Natural killer cell treated with Interleukin-12 subunit alpha and Interleukin-12 subunit beta and Interleukin-15 and Interleukin-18, amount 100 ng/mL, for 72 hours (primary cell): ENCODE measurements around the gene DGKZ. TPM values are rescaled to one million over a fixed set of nuclear protein-coding genes. Genes with fewer than 3 reads are reported as not detected.
"Not testable (repeated sequence)": the region's sequence is repeated elsewhere in the genome, so short reads cannot be mapped to it uniquely, and the experiment has no call there.

Experiments used
- ATAC-seq, 2 donors: fragments of 150-1000 bp; cut with Tn5 transposase in 1 of 2; sonication (Bioruptor Pico), chemical (Tn5 transposase) in 1 of 2; 2 replicates each; pipeline ENCODE4 v1.10.0; 2021
- DNase-seq: peaks from one replicate; pipeline ENCODE4 v3.0.0; 2022; ENCODE audit warnings: low spot score
- H3K27ac Mint-ChIP-seq, 2 donors: 1 replicate in 1 of 2; 2 replicates in 1 of 2; pipeline ENCODE4 v1.8.0; 2022; ENCODE audit warnings: mixed read lengths in 2 of 2, mild to moderate bottlenecking in 1 of 2, moderate library complexity in 1 of 2
- H3K27me3 Mint-ChIP-seq, 2 donors: 1 replicate in 1 of 2; 2 replicates in 1 of 2; pipeline ENCODE4 v1.8.0; 2022; ENCODE audit warnings: mixed read lengths in 2 of 2
- H3K36me3 Mint-ChIP-seq: one replicate; pipeline ENCODE4 v1.8.0; 2022; ENCODE audit warnings: mixed read lengths
- H3K4me1 Mint-ChIP-seq, 2 donors: 1 replicate in 1 of 2; 2 replicates in 1 of 2; pipeline ENCODE4 v1.8.0; 2022; ENCODE audit warnings: low read depth in 2 of 2, mixed read lengths in 2 of 2, mild to moderate bottlenecking in 1 of 2
- H3K4me3 Mint-ChIP-seq: one replicate; pipeline ENCODE4 v1.8.0; 2022; ENCODE audit warnings: mixed read lengths
- H3K9me3 Mint-ChIP-seq: 2 replicates; pipeline ENCODE4 v1.8.0; 2022; ENCODE audit warnings: mixed read lengths
- total RNA-seq, 2 donors: library from RNA; stranded (reverse); gene quantifications; one replicate each; pipeline ENCODE4 v1.2.3, GENCODE V29; 2022

The DGKZ gene
- total RNA-seq, 2 donors from 2014 or later, result 104 to 207 TPM

DNA sequence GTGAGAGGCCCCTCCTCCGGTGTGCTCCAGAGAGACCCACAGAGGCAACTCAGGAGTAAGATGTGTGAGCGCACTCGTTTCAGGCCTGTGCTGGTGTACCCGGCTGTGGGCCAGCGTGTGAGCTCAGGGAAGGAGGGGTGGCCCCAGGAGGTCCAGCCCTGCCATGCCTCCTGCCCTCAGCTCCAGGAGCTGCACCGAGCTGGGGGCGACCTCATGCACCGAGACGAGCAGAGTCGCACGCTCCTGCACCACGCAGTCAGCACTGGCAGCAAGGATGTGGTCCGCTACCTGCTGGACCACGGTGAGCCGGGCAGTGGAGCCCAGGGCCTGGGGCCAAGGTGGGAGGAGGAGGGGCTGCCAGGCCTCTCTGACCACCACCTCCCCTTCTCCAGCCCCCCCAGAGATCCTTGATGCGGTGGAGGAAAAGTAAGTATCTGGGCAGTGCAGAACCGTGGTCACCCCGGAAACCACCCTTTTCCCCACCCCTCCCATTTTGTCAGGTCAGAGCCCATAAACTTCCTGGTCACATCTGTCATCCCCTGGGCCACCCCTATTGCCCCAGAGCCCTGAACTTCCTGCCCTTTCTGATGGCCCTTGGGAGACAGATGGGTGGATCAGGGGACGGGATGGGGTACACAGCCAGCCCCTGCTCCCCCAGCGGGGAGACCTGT lies 31.7 kb downstream of the DGKZ start:
- H3K36me3 Mint-ChIP-seq, result no peaks in the 10 kb centered on the region
- H3K4me1 Mint-ChIP-seq, result peaks cover 8 to 11% of the 10 kb centered on the region in 2 donors
- peak overlapping the region in 1 of 2 donors; percentile 37 for H3K27ac Mint-ChIP-seq
- H3K9me3 Mint-ChIP-seq, result no peaks in the 10 kb centered on the region
- no peak overlapping the region for H3K4me3 Mint-ChIP-seq
- H3K27me3 Mint-ChIP-seq, result peaks cover 0 to 4% of the 10 kb centered on the region in 2 donors
- ATAC-seq, result peak in 1 of 2 donors; percentile 4
- DNase-seq, result no peak

DNA sequence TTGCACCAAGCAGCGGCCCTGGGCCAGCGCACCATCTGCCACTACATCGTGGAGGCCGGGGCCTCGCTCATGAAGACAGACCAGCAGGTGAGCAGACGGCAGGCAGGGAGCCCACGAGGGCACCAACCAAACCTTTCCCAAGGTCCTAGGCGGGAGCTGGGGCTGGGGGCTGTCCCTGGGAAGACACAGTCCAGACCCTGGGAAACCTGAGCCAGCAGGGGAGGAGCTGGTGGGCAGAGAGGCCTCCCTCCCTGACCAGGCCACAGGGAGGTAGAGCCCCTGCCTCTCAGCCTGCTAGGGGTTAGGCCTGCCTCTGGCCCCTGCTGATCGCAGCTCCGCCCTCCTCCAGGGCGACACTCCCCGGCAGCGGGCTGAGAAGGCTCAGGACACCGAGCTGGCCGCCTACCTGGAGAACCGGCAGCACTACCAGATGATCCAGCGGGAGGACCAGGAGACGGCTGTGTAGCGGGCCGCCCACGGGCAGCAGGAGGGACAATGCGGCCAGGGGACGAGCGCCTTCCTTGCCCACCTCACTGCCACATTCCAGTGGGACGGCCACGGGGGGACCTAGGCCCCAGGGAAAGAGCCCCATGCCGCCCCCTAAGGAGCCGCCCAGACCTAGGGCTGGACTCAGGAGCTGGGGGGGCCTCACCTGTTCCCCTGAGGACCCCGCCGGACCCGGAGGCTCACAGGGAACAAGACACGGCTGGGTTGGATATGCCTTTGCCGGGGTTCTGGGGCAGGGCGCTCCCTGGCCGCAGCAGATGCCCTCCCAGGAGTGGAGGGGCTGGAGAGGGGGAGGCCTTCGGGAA lies 32.4 kb downstream of the DGKZ start:
- not testable (repeated sequence) for ATAC-seq, H3K9me3 Mint-ChIP-seq, H3K4me3 Mint-ChIP-seq, H3K27me3 Mint-ChIP-seq, DNase-seq, H3K36me3 Mint-ChIP-seq
- H3K27ac Mint-ChIP-seq, result peak overlapping the region in 1 of 2 donors; percentile 37
- peaks cover 8 to 11% of the 10 kb centered on the region in 2 donors for H3K4me1 Mint-ChIP-seq

DNA sequence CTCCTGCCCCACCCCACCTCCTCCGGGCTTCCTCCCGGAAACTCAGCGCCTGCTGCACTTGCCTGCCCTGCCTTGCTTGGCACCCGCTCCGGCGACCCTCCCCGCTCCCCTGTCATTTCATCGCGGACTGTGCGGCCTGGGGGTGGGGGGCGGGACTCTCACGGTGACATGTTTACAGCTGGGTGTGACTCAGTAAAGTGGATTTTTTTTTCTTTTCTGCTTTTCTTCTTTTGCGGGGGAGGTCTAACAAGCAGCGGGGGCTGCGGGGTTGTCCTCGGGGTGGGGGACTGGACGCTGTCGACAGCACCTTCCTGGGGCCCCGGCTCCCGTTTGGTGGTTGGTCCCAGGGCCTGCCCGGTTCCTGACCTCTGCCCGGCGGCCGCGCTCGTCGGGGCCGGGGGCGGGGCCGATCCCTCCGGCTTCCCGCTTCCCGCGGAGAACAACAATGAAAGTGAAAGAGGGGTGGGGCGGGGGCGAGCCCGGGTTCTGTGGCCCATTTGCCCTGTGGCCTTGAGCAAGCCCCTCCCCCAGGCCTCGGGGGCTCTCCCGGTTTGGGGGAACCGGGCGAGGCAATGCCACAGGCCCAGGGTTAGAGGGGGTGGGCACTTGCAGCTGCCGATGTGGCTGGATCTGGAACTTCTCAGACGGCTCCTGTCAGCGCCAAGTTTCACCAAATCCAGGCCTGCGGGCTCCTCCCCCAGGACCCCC lies 33.2 kb downstream of the DGKZ start:
- Mint-ChIP-seq H3K4me1 (peaks cover 8 to 11% of the 10 kb centered on the region in 2 donors), H3K36me3 (no peaks in the 10 kb centered on the region), H3K27me3 (peaks cover 0 to 4% of the 10 kb centered on the region in 2 donors), H3K4me3 (peak overlapping the region; percentile 80), H3K27ac (no peak overlapping the region), H3K9me3 (no peaks in the 10 kb centered on the region)
- ATAC-seq (peak; percentile 60 to 78), DNase-seq (peak; percentile 76)

DNA sequence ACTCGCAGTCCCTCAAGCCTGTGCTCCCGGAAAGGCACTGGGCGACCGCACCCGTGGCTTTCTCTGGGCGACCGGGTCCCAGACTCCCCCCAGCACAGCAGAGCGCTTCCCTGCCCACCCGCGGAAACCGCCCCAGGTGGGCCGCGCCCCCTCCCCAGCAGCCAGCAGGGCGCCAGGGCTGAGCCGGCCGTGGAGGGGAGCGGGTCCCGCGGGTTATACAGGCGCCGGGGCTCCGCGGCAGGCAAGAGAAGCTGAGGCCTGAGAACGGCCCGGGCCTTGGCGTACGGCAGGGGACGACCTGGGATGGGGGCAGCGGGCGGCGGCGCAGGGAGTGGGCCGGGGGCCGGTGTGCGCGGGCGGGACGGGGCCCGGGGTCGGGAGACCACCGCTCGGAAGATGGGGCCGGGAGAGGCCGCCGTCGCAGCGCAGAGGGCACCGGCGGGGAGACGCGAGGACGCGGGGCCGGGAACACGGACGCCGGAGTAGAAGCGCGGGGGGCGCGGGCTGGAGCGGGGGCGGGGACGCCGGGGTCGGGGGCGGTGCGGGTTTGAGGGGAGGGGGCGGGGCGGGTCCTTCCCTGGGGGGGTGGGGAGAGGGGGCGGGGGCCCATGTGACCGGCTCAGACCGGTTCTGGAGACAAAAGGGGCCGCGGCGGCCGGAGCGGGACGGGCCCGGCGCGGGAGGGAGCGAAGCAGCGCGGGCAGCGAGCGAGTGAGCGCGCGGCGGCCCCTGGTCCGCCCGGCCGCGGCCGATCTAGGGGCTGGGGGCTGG lies 34.0 kb downstream of the DGKZ start, which contains the start of gene MDK:
MDK (plus strand) TSS at position 622 of the 771 bp plus-strand sequence. CDS start 389 bp downstream, outside the sequence.
- H3K9me3 Mint-ChIP-seq, result no peaks in the 10 kb centered on the region
- DNase-seq, result no peak
- H3K4me3 Mint-ChIP-seq, result peak within 1 kb of the TSS; percentile 80
- peaks cover 5 to 10% of the 10 kb centered on the region in 2 donors for H3K27me3 Mint-ChIP-seq
- peak in 1 of 2 donors; percentile 25 for ATAC-seq
- H3K4me1 Mint-ChIP-seq, result peaks cover 10 to 14% of the 10 kb centered on the region in 2 donors
- H3K27ac Mint-ChIP-seq, result no peak within 1 kb of the TSS
- no peaks in the 10 kb centered on the region for H3K36me3 Mint-ChIP-seq

DNA sequence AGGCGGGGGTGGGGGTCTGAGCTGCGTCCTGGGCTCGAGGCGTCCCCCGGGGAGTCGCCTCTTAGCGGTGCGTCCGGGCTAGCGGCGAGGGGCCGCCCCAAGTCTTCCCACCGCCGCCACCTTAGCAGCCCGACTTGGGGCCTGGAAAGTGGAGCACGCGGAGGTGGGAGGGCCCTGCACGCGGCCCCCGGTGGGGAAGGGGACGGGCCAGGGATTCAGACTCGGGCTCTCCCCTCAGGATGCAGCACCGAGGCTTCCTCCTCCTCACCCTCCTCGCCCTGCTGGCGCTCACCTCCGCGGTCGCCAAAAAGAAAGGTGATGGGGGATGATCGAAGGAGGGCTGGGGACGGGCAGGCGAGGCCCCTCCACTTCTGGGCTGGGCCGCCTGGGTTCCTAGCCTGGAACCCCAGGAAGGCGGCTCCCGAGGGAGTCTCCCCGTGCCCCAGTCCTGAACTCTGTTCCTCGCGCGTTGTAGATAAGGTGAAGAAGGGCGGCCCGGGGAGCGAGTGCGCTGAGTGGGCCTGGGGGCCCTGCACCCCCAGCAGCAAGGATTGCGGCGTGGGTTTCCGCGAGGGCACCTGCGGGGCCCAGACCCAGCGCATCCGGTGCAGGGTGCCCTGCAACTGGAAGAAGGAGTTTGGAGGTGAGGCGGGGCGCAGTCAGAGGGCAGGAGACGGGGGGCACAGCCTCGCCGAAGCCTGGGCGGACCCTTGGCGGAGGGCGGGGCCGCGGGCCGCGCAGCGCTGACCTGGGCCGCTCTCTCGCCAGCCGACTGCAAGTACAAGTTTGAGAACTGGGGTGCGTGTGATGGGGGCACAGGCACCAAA lies 34.8 kb downstream of the DGKZ start:
- peaks cover 14 to 18% of the 10 kb centered on the region in 2 donors for H3K4me1 Mint-ChIP-seq
- H3K27ac Mint-ChIP-seq, result no peak overlapping the region
- no peaks in the 10 kb centered on the region for H3K36me3 Mint-ChIP-seq
- peaks cover 13 to 18% of the 10 kb centered on the region in 2 donors for H3K27me3 Mint-ChIP-seq
- ATAC-seq (no peak), DNase-seq (peak; percentile 58)
- H3K4me3 Mint-ChIP-seq, result peak overlapping the region; percentile 30
- H3K9me3 Mint-ChIP-seq, result no peaks in the 10 kb centered on the region

DNA sequence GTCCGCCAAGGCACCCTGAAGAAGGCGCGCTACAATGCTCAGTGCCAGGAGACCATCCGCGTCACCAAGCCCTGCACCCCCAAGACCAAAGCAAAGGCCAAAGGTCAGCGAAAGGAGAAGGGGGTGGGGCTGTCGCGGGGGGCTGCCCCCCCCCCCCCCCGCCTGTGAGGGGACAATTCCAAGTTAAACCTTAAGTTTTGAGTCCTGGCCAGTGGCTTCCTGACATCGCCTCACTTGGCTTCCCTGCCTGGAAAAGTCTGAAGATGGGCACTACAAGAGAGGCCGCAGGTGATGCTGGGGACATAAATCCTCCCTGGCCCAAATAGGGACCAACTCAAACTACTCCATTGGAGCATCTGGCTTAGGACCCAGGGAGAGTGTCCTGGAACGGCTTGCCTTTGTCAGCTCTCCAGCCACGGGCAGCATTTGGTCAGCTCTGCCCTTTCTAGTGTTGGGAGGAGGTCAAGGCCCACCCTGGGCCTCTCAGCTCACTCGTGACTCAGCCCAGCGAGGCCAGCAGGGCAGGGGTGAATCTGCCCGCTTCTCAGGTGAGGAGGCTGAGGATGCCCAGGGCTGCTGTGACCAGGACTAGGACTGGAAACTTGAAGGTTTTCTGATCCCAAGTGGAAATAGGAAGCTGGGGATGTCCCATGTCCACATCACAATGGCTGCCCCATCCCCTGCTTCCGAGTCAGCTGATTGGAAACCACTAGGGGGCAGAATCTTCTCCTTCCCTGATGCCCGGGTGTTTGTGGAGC lies 35.6 kb downstream of the DGKZ start:
- Mint-ChIP-seq H3K4me1 (peaks cover 11 to 22% of the 10 kb centered on the region in 2 donors), H3K27me3 (peaks cover 18 to 21% of the 10 kb centered on the region in 2 donors), H3K9me3 (no peaks in the 10 kb centered on the region), H3K27ac (no peak overlapping the region), H3K4me3 (no peak overlapping the region), H3K36me3 (no peaks in the 10 kb centered on the region)
- no peak for DNase-seq
- ATAC-seq, result no peak

DNA sequence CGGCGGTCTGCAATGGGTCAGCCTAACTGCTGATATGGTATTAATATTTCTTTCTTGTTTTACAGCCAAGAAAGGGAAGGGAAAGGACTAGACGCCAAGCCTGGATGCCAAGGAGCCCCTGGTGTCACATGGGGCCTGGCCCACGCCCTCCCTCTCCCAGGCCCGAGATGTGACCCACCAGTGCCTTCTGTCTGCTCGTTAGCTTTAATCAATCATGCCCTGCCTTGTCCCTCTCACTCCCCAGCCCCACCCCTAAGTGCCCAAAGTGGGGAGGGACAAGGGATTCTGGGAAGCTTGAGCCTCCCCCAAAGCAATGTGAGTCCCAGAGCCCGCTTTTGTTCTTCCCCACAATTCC lies 36.1 kb downstream of the DGKZ start:
- no peak overlapping the region for H3K27ac Mint-ChIP-seq
- no peak for DNase-seq
- no peak for ATAC-seq
- peaks cover 24 to 27% of the 10 kb centered on the region in 2 donors for H3K27me3 Mint-ChIP-seq
- H3K4me3 Mint-ChIP-seq, result no peak overlapping the region
- peaks cover 11 to 28% of the 10 kb centered on the region in 2 donors for H3K4me1 Mint-ChIP-seq
- H3K9me3 Mint-ChIP-seq, result no peaks in the 10 kb centered on the region
- H3K36me3 Mint-ChIP-seq, result no peaks in the 10 kb centered on the region

DNA sequence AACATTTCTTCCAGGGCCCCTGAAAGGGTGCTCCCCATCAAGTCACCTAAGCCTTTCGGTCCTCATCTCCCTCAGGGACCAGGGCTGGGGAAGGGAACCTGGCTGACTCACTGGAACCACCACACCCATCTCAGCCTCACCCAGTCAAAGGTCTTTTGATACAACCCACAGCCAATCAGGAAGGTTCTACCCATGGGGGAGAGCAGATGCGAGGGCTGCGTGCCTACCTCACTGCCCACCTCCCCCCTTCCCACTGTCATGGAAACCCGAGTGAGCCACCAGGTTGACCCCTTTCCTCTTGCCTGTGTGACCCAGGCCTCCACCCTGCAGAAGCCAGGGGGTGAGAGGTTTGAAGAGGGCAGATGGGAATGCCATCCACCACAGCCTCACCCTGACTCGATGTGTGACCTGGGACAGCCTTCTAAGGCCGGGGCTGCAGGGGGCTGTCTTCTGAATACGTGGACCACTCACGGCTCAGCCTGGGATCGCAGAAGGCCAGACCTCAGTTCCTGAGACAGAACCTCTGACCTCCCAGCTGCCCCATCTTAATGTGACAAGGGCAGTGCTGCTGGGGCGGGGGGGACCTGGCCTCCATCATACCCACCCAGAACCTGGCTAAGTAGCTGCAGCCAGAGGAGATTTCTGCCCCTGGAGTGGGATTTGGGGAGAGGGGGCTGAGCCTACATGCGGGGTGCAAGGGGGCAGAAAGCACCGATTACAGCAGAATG lies 36.9 kb downstream of the DGKZ start:
- DNase-seq, result no peak
- Mint-ChIP-seq H3K9me3 (no peaks in the 10 kb centered on the region), H3K27ac (no peak overlapping the region), H3K27me3 (peaks cover 27 to 29% of the 10 kb centered on the region in 2 donors), H3K4me3 (no peak overlapping the region), H3K4me1 (peaks cover 10 to 28% of the 10 kb centered on the region in 2 donors), H3K36me3 (no peaks in the 10 kb centered on the region)
- ATAC-seq, result no peak

DNA sequence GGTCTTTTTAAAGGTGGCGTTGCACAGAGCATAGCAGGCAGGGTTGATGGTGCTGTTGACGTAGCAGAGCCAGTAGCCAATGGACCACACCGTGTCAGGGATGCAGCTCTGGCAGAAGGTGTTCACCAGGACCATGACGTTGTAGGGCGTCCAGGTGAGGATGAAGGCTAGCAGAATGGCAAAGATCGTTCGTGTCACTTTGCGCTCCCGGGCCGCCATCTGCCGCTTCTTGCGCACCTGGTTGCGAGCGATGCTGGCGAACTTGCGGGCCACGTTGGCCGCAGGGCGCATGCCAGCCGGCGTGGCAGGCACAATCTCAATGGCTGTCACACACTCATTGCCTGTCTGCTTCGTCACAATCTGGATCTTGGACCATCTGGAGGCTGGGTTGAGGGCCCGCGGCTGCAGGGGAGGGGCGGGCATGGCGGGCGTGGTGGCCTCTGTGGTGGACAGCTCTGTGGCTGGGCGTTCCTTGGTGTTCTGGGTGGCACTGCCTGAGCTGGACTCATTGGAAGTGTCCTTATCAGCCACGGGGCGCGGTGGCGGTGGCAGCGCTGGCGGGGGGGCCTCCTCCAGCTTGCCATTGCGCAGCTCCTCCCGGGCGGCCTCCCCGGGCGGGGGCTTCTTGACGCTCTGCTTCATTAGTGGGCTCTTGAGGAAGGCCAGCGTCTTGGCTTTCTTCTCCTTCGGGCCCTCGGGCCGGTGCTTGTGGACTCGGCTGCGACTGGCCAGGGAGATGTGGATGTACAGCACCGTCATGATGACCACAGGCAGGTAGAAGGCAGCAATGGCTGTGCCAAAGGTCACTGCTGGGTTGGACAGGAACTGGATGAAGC lies 38.1 kb downstream of the DGKZ start:
- Mint-ChIP-seq H3K4me3 (no peak overlapping the region), H3K9me3 (no peaks in the 10 kb centered on the region), H3K4me1 (peaks cover 6 to 31% of the 10 kb centered on the region in 2 donors), H3K27ac (no peak overlapping the region), H3K36me3 (no peaks in the 10 kb centered on the region), H3K27me3 (peaks cover 27 to 35% of the 10 kb centered on the region in 2 donors)
- ATAC-seq (no peak), DNase-seq (no peak)

DNA sequence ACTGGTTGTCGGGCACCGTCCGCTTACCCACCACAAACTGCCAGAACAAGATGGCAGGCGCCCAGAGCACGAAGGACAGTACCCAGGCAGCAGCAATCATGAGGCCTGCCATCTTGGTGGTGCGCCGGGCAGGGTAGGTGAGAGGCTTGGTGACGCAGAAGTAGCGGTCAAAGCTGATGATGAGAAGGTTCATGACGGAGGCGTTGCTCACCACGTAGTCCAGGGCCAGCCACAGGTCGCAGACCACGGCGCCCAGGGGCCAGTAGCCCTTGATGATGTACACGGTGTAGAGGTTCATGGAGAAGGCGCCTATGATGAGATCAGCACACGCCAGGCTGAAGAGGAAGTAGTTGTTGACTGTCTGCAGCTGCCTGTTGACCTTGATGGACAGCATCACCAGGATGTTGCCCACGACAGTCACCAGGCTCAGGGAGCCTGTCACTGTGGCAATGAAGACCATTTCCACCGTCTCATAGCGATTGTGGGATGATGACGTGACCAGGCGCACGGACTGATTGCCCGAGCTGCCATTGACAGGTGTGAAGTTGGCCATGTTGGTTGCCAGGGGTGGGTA lies 38.8 kb downstream of the DGKZ start:
- ATAC-seq (no peak), DNase-seq (no peak)
- Mint-ChIP-seq H3K36me3 (no peaks in the 10 kb centered on the region), H3K4me1 (peaks cover 6 to 29% of the 10 kb centered on the region in 2 donors), H3K27ac (no peak overlapping the region), H3K27me3 (peaks cover 27 to 35% of the 10 kb centered on the region in 2 donors), H3K4me3 (no peak overlapping the region), H3K9me3 (no peaks in the 10 kb centered on the region)

DNA sequence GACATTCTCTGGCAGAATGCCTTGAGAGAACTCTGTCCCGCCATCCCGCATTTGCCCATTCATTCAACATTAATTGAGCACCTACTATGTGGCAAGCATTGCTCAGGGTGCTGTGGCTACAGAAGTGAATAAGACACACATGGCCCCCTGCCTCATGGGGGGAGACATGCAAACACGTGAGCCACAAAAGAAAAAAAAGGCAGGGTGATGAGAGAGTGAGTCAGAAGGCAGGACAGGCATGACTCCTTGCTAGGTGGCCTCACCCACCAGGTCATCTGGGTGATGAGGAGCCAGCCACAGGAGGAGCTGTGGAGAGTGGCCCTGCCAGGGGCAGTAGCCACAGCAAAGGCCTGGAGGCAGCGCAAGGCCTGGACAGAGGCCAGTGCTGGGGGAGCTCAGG lies 39.4 kb downstream of the DGKZ start:
- H3K4me1 Mint-ChIP-seq, result peaks cover 6 to 29% of the 10 kb centered on the region in 2 donors
- DNase-seq (no peak), ATAC-seq (no peak)
- H3K27me3 Mint-ChIP-seq, result peaks cover 27 to 35% of the 10 kb centered on the region in 2 donors
- no peaks in the 10 kb centered on the region for H3K9me3 Mint-ChIP-seq
- no peak overlapping the region for H3K4me3 Mint-ChIP-seq
- H3K36me3 Mint-ChIP-seq, result no peaks in the 10 kb centered on the region
- no peak overlapping the region for H3K27ac Mint-ChIP-seq
